A673 (cell line): ENCODE measurements around the gene TPK1.

Experiments used
- CTCF ChIP-seq: fragments of 300-800, 200-600 bp; sonication (generic); conservative IDR thresholded peaks from 2 replicates; pipeline ENCODE4 v1.5.1; 2017; ENCODE audit warnings: low read depth, mild to moderate bottlenecking, antibody characterized with exemption, low read length, moderate library complexity, mixed read lengths
- EZH2 ChIP-seq: fragments of 200-600 bp; sonication (generic); IDR thresholded peaks from 2 replicates; pipeline ENCODE4 v1.6.1; 2017; ENCODE audit warnings: borderline replicate concordance, low read depth, mild to moderate bottlenecking, mixed read lengths, antibody characterized with exemption, low read length; ENCODE audit not compliant: poor library complexity, severe bottlenecking

GRCh38 chr7:144859739-144860138, 23.9 kb upstream of the TPK1 start:
- TF ChIP-seq CTCF (no peak), EZH2 (no peak)
